GM19397 (cell line): ENCODE measurements around the gene CNGB1.
"Not testable (repeated sequence)": the region's sequence is repeated elsewhere in the genome, so short reads cannot be mapped to it uniquely, and the experiment has no call there.

ENCODE experiments used
- ATAC-seq: cut with Tn5 transposase; IDR thresholded peaks from one replicate; pipeline ENCODE4 v1.9.1; 2021; ENCODE audit warnings: mild to moderate bottlenecking, moderate library complexity; ENCODE audit not compliant: unreplicated experiment

The CNGB1 gene

DNA sequence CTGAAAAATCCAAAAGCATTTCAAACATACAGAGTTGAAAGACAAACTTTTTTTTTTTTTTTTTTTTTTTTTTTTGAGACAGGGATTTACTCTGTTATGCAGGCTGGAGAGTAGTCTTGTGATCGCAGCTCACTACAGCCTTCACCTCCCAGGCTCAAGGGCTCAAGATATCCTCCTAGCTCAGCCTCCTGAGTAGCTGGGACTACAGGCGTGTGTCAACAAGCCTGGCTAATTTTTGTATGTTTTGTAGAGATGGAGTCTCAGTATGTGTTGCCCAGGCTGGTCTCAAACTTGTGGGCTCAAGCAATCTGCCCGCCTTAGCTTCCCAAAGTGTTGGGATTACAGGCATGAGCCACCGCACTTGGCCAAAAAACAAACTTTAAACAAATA is 104.4 kb downstream of the CNGB1 start:
- ATAC-seq: no peak

DNA sequence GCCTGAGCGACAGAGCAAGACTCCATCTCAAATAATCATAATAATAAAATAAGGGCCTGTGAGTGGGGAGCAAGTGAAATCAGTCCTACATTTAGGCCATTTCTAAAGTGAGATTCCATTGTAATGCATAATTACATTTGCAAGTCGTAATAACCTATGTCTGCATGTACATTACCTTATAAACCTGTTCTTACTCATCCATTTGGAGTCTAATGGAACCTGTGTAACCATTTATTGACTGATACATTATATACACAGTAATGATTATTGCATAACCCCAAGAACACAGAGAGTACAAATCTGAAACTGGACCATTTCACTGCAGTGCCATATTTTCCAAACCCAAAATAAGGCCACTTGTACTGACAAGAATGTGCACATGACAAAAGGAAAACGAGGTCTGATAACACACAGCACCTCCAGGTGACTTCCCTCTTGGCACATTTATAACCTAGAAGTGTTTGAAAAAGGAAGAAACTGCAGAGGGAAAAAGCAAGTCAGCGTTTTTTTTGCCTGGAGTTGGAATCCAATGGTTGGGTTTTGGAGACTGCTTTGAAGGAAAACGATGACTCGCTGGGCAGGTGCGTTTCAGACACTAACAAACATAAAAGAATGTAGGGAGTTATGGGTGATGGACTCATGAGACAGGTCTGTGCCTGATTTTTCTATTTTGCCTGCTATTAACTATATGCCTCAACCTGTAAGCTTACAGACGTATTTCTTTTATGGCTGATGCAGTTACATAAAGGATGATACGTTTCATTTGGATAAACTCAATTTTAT is 105.0 kb downstream of the CNGB1 start:
- ATAC-seq: no peak

DNA sequence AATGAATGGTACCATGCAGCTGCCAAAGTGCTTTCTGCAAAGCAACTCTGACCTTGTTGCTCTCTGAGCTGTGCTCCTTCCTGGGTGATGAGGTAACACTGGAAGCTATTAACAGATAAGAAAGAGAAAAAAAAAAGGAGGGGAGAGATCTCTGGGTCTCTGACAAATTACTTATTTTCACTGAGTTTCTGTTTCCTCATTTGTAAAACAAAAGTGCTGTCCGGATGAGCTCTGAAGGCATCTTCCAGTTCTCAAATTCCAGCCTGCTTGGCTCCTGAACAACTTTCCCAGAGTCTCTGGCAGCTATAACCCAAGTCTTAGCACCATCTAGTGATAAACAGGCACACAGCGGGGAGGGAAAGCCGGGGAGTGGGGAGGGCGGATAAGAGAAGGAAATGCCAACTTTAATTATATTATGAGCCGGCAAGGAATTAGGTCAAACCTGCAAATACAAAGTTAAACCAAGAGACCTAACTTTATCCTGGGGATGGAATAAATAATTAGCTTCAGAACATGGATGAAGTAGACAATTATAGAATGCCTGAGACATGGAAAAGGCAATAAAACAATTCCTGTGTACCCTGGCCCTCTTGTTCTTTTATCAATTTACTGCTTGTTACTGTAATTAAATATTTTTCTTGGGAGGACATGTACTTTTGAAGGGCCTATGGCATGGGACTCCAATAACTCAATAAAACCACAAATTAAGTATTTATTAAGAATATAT is 107.3 kb downstream of the CNGB1 start:
- no peak for ATAC-seq

DNA sequence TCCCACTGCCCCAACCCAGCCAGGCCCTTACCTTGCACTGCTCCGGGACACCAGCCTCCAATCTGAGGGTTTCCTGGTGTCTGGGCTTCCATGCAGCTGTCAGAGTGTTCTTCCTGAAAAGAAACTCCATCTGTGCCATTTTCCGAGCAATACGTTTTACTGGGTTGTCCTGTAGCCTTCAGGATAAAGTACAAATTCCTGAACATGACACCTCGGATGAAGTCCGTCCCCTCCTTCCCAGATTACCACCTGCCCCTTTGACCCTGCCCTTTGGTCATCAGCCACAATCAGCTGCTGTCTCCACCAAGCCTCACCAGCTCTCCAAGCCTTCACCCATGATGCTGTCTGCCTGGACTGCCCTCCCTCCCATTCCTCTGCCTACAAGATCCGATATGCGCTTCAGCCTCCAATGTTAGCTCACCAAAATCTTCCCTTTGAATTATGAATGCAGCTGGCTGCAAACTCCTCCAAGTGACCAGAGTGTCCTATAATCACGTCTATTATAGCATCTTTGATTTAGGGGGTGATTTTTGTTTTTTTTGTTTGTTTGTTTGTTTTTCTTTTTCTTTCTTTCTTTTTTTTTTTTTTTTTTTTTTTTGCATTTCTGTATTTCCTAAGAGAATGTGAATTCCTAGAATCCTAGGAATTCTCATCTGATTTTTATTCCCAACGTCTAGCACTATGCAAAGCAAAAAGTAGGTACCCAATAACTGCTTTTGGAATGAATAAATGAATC is 108.1 kb downstream of the CNGB1 start:
- ATAC-seq: no peak

DNA sequence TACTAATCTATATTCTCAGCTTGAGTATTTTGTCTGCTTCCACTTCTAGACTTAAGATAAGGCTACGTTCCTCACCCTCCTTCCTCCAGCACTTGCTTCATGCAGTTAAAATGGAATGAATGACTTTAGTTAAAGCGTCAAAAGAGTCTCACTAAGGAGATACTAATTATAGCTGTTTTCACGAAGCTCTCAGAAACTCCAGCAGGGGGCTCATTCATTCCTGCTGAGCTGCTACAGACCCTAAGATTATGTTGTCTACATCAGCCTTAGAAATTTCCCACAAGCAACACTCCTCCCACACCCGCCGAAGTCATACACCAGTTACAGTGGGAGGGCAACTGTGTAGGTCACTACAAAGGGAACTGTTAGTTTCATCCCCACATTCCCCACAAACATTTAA is 111.6 kb downstream of the CNGB1 start:
- no peak for ATAC-seq

DNA sequence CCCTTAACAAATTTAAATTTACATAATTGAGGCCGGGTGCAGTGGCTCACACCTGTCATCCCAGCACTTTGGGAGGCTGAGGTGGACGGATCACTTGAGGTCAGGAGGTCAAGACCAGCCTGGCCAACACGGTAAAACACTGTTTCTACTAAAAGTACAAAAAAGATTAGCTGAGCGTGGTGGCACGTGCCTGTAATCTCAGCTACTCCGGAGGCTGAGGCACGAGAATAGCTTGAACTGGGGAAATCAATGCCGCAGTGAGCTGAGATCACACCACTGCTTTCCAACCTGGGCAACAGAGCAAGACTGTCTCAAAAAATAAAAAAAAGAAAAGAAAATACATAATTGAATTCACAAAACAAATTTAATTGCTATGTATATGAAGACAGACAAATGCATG is 112.3 kb downstream of the CNGB1 start:
- ATAC-seq: no peak

DNA sequence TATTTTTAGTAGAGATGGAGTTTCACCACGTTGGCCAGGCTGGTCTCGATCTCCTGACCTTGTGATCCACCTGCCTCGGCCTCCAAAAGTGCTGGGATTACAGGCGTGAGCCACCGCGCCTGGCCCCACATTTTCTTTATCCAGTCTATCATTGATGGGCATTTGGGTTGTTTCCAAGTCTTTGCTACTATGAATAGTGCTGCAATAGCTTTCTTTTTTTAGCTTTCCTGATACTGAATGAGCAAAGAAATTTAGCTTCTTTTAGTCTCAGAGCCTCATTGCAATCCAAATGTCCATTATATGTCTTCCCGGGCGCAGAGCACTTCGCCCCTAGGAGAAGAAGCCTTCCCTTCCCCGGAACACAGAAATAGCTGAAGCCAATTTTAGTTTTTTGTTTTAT is 112.9 kb downstream of the CNGB1 start:
- ATAC-seq: not testable (repeated sequence)

DNA sequence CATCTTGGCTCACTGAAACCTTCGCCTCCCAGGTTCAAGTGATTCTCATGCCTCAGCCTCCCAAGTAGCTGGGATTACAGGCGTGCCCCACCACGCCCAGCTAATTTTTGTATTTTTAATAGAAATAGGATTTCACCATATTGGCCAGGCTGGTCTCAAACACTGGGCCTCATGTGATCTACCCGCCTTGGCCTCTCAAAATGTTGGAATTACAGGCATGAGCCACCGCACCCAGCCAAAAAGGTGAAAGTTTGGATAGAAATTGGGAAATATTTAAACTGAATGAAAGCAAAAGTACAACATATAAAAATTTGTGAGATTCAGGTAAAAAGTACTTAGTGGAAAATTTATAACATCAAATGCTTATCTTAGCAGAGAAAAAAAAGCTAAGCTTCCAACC is 115.7 kb downstream of the CNGB1 start:
- no peak for ATAC-seq

DNA sequence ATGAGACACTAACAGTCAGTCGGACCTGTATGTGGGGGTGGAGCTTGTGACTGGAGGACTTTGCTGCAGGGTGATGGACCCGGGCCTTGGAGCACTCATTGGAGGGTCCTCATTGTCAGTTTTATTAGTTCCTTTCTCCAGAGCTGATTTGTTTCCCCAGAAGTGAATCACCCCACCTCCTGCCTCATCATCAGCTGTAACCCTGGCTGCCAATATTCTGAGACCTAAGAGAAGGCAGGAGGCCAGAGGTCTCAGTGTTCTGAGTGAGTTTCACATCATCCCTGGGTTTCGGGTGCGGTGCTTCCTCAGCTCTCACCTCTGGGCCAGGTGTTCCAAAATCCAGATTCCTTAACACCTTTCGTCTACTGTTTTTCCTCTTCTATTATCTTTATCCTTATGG is 118.7 kb downstream of the CNGB1 start:
- ATAC-seq: no peak

DNA sequence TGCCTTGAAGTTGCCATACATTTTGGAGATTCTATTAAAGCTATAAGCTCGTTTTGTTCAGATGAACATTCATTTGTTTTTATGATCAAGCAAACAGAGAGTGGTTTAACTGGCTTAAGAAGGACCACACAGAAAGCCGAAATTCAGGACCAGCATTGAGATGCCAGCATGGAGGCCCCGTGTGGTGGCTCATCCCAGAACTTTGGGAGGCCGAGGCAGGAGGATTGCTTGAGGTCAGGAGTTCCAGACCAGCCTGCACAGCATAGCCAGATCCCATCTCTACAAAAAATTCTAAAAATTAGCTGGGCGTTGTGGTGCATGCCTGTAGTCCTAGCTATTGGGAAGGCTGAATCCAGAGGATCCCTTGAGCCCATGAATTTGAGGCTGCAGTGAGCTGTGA is 122.7 kb downstream of the CNGB1 start:
- ATAC-seq: no peak

DNA sequence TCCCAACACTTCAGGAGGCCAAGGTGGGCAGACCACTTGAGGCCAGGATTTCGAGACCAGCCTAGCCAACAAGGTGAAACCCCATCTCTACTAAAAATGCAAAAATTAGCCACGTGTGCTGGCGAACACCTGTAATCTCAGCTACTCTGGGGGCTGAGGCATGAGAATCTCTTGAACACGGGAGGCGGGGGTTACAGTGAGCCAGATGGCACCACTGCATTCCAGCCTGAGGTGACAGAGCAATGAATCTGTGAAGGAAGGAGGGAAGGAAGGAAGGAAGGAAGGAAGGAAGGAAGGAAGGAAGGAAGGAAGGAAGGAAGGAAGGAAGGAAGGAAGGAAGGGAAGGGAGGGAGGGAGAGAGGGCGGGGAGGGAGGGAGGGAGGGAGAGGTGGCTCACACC is 124.0 kb downstream of the CNGB1 start:
- not testable (repeated sequence) for ATAC-seq

DNA sequence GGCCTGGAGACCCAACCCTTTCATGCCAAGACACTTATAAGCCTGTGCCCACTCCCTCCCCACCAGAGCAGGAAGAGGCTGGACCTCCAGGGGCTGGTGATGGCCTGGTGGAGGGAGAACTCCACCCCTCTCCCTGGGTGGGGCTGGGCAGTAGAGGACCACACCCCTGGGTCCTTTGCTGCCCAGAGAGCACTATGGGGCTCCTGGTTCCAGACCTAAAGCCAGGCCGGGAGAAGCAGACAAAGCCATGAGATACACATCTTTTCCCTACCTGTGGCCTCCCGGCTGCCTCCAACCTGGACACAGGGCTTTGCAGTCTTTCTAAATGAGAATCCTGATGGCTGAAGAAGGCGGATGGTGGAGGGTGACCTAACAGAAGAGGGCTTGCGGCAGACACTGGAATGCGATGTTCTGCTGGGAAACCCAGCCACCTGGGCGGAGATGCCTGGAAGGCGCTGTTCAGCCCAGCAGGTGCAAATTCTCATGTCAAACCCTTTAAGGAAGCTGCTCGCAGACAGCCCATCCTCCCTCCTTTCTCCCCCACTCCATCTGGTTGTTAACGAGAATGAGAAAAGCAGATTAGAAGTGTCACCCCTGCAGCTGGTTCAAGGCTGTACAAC is 124.7 kb downstream of the CNGB1 start:
- ATAC-seq: no peak

DNA sequence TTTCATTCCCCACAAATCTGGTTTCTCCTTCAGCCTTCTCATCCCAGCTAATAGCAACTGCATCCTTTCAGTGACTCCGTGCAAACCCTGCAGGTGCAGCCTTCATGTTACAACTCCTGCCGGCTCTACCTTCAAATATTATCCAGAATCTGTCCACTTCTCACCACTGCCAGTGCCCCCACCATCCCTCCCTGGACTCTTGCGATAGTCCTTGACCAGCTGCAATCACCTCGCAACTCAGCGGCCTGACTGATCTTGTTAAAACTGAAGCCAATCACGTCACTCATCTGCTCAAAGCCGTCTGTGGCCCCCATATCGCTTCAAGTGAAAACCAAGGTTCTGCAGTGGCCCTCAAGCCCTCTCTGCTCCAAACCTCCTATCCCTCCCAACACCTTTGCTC is 125.8 kb downstream of the CNGB1 start:
- ATAC-seq: no peak

DNA sequence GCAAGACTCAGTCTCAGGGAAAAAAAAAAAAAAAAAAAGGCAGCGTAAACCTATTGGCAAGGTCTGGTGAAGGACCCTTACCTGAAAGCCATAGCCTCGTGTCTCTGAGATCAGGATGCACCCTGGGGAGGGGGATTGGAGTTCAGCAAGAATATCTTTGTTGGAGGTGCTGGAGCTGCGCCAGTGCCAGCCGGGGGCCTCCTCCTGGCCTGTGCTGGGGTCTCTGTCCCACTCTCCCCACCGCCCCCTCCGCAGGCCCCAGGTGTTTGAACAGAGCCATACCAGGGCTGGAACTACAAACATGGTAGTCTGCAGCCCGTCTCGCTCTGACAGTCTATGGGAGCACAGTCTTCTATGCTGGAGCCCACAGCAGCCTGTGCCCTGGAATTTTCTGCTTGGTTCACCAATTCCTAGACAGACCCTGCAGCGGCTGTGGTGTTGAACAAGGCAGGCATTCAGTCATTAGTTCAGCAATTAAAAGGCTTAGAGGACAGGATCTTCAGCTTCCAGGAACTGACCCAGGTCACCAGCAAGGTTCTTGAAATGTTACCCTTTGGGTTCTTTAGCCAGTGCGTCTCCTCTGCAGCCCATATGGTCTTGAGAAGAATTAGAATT is 126.4 kb downstream of the CNGB1 start:
- no peak for ATAC-seq

DNA sequence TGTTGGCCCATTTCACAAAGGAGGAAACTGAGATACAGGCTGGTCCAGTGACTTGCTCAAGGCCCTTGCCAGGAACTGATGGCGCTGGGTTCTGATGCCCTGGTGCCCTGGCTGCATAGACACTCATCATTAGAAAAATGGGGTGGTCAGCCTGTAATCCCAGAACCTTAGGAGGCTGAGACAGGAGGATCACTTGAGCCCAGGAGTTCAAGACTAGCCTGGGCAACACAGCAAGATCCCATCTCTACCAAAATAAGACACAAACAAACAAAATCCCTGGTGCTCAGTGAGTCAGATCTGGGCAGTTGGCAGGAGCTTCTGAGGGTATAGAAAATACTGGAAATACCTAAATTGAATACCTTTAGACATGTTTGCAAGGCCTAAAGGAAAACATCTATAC is 127.5 kb downstream of the CNGB1 start:
- no peak for ATAC-seq

DNA sequence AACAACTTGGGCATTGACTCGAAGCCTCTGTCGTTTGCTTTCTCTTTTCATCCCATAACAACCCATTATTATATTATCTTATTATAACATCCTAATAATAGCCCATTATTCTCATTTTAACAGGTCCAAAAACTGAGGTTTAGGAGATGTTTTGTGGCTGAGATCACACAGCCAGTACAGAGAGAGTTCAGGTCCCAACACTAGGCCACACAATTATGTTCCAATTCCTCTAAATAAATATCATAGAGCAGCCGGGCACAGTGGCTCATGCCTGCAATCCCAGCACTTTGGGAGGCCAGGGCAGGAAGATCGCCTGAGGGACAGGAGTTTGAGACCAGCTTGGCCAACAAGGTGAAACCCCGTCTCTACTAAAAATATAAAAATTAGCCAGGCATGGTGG is 128.3 kb downstream of the CNGB1 start:
- no peak for ATAC-seq

DNA sequence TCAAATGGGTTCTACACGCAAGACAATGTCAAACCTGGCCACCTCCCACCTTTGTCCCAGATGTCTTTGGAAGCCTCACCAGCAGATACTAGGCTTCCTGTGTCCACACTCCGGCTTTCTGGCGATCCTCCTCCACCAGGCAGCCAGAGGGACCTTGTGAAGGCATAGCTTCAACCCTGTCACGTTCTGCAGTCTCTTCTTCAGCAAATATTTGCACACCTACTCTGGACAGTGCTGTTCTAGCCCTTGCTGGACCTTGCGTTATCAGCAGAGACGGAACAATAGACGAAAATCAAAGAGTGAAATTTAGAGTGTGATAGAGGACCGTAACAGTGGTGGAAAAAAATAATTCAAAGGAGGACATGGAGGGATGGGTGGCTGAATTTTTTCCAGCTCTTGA is 130.1 kb downstream of the CNGB1 start:
- ATAC-seq: no peak

DNA sequence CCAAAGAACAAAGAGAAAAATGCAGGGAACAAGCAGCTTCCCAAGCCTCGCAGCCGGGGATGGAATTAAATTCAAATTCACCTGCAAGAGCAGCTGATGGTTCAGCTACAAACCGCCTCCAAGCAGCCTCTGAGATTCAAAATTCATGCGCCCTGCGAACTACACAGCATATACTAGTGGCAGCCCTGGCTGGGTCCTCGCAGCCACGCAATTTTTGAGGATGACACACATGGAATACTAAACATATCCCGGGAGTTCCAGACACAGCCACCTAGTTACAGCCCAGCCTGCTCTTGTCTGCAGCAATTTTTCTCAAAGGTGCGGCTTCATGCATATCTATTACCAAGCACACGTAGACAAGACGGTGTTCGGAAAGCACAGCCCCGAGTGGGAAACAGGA is 132.8 kb downstream of the CNGB1 start:
- no peak for ATAC-seq

DNA sequence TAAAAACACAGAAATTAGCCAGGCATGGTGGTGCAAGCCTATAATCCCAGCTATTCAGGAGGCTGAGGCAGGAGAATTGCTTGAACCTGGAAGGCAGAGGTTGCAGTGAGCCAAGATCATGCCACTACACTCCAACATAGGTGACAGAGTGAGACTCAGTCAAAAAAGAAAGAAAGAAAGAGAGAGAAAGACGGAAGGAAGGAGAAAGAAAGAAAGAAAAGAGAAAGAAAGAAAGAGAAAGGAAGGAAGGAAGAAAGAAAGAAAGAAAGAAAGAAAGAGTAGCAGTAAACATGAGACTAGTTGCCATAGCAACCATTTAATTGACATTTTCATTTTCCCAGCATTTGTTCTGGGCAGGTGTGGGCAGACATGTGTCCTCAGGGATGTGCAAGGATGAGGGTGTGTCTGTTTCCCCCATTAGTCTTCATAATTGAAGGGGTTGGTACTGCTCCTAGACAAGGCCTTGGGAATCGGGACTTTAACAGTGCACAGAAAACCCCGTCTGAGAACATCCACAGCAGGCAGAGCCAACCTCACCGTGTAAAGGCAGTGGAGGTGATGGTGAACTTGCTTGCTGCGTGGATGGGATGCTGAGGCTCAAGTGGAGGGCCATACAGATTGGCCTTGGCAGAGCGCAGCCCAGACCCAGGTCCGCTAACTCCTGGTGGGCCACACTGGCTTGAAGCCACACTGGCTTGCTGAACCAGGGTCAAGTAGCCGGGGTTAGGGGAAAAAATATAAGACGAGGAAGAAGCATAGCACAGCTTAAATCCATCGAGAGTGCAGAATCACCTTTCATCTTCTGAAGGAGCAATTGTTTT is 133.4 kb downstream of the CNGB1 start:
- no peak for ATAC-seq

DNA sequence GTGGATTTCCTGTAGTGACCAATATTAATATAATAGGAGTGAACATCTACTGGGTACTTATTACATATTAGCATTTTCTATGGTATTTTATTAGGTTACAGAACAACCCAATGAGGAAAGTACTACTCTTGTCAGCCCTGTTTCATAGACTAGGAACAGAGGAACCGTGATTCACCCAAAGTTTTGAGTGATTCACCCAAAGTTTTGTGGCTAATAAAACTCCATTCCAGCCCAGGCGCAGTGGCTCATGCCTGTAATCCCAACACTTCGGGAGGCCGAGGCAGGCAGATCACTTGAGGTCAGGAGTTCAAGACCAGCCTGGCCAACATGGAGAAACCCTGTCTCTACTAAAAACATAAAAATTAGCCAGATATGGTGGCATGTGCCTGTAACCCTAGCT is 135.5 kb downstream of the CNGB1 start:
- not testable (repeated sequence) for ATAC-seq
